ENCODE results near the gene WDR26. TPM values are rescaled to one million over a fixed set of nuclear protein-coding genes. Genes with fewer than 3 reads are reported as not detected.

Gene WDR26
- total and polyA plus RNA-seq, 9 of the 15 experiments (the other 6 are each of a cell fraction or from before 2014, with no cell fraction given), result 11.5 to 66.0 (median 39.8) TPM

DNA sequence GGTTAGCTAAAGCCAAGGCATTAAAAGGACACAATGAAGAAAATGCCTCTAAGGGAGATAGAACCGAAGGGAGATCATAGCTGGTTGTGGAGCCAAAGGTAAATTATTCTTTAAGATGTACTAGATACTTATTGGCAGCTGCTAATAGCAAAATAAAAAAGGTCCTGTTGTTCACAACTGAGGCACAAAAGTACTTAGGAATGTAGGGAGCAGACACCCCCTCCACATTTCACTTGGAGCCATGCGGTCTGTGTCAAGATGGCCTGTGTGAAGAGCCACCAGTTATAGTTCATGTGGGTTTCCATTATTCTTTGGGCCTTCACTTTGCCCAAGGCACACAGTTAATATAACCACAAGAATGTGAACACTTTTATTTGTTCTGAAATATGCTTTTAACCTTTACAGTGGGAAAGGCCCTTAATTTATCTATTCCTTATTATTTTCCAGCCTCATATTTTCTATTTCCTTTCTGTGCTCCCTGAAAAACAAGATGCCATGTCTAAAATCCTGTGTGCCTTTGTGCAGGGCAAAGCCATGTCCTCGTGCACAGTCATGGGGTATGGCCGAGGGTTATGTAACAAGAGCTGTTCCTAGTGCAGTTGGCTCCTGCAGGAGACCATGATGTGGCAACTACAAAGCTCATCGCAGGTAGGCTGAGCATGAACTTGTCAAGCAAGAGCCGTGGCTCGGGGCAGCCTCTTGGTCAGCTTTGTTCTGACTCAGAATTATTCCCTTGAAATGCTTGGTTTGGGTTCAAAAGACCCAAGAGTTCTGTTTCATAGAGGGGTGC, 16.2 kb upstream of the WDR26 start:
- Histone ChIP-seq H3K4me3 (no peak overlapping the region), H3K36me3 (ENCODE audit: control insufficient read depth, insufficient read depth, low read length) (peaks cover 7% of the 10 kb centered on the region; the same call in 2 of the 3 replicates), H4K20me1 (replicated peaks; ENCODE audit: control insufficient read depth, insufficient read depth, low read length) (no peaks in the 10 kb centered on the region), H3K79me2 (ENCODE audit: control insufficient read depth, insufficient read depth, low read length) (no peaks in the 10 kb centered on the region), H3K4me2 (ENCODE audit: insufficient read depth, low read length) (no peak overlapping the region), H3K9me1 (ENCODE audit: control insufficient read depth, insufficient read depth, low read length) (no peaks in the 10 kb centered on the region), H3K4me1 (replicated peaks in 1 of 2; ENCODE audit: control insufficient read depth in 2 of 2, insufficient read depth in 2 of 2, low read length in 2 of 2) (no peaks in the 10 kb centered on the region), H2AFZ (ENCODE audit: low read depth, low read length) (no peak overlapping the region), H3K9me3 (replicated peaks; ENCODE audit: control insufficient read depth, insufficient read depth, low read depth, low read length) (no peaks in the 10 kb centered on the region), H3K9ac (ENCODE audit: insufficient read depth in 1 of 2, low read depth in 2 of 2, low read length in 2 of 2) (no peak overlapping the region), H3K27ac (ENCODE audit: extremely low read depth, low read depth, low read length) (no peak overlapping the region), H3K27me3 (ENCODE audit: control insufficient read depth in 2 of 2, insufficient read depth in 2 of 2, low read length in 2 of 2) (no peaks in the 10 kb centered on the region)
- in situ Hi-C loops (cut with MboI) (loop anchor here (10.0 kb wide), 1 partner anchor 336 kb away; the partner anchor contains the start of gene FBXO28), intact Hi-C loops (cut with micrococcal nuclease) (no loop called here)
- ChIA-PET POLR2A (interaction anchor here (0.5 to 1.9 kb wide), 5 partner anchors 9 to 446 kb away, joined by 3 to 8 read pairs (median 3); no protein-coding TSS in a partner anchor), CTCF (ENCODE audit: low intra/inter-chr PET ratio) (no interaction called here)
- FAIRE-seq (no peak), ATAC-seq (no peak), DNase-seq (ENCODE audit: extremely low read depth in 1 of 4, low spot score in 3 of 4) (no peak)
- WGBS (ENCODE audit: insufficient coverage, low coverage, missing lambda C conversion rate), result 84% methylated on average over 7 of the region's 7 CpGs
- BruUV-seq (replicated peaks), result no TSS peak
- TF ChIP-seq, protein P1, sequence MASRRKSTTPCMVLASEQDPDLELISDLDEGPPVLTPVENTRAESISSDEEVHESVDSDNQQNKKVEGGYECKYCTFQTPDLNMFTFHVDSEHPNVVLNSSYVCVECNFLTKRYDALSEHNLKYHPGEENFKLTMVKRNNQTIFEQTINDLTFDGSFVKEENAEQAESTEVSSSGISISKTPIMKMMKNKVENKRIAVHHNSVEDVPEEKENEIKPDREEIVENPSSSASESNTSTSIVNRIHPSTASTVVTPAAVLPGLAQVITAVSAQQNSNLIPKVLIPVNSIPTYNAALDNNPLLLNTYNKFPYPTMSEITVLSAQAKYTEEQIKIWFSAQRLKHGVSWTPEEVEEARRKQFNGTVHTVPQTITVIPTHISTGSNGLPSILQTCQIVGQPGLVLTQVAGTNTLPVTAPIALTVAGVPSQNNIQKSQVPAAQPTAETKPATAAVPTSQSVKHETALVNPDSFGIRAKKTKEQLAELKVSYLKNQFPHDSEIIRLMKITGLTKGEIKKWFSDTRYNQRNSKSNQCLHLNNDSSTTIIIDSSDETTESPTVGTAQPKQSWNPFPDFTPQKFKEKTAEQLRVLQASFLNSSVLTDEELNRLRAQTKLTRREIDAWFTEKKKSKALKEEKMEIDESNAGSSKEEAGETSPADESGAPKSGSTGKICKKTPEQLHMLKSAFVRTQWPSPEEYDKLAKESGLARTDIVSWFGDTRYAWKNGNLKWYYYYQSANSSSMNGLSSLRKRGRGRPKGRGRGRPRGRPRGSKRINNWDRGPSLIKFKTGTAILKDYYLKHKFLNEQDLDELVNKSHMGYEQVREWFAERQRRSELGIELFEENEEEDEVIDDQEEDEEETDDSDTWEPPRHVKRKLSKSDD (conservative IDR thresholded peaks at IDR 0.05; ENCODE audit: low read length), result no peak
- TF ChIP-seq, protein P2, sequence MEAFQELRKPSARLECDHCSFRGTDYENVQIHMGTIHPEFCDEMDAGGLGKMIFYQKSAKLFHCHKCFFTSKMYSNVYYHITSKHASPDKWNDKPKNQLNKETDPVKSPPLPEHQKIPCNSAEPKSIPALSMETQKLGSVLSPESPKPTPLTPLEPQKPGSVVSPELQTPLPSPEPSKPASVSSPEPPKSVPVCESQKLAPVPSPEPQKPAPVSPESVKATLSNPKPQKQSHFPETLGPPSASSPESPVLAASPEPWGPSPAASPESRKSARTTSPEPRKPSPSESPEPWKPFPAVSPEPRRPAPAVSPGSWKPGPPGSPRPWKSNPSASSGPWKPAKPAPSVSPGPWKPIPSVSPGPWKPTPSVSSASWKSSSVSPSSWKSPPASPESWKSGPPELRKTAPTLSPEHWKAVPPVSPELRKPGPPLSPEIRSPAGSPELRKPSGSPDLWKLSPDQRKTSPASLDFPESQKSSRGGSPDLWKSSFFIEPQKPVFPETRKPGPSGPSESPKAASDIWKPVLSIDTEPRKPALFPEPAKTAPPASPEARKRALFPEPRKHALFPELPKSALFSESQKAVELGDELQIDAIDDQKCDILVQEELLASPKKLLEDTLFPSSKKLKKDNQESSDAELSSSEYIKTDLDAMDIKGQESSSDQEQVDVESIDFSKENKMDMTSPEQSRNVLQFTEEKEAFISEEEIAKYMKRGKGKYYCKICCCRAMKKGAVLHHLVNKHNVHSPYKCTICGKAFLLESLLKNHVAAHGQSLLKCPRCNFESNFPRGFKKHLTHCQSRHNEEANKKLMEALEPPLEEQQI (IDR thresholded peaks at IDR 0.05), result no peak
- TF ChIP-seq TCF7L2 (IDR thresholded peaks at IDR 0.05; ENCODE audit: low read depth, low read length), result no peak
- TF ChIP-seq SMARCE1 (IDR thresholded peaks at IDR 0.05), result no peak
- TF ChIP-seq POLR3G (IDR thresholded peaks at IDR 0.05; ENCODE audit: extremely low read depth, insufficient read length, insufficient replicate concordance), result no peak
- TF ChIP-seq CEBPG (CRISPR knock-in tag; IDR thresholded peaks at IDR 0.05), result no peak
- TF ChIP-seq CEBPG (tag; conservative IDR thresholded peaks at IDR 0.05 in 1 of 2, IDR thresholded peaks at IDR 0.05 in 1 of 2), result no peak
- no peak for TF ChIP-seq ADNP (tag; IDR thresholded peaks at IDR 0.05)
- TF ChIP-seq ZNF384 (IDR thresholded peaks at IDR 0.05; ENCODE audit: low read depth, low read length), result no peak
- no peak for TF ChIP-seq TCFL5 (CRISPR knock-in tag; conservative IDR thresholded peaks at IDR 0.05)
- TF ChIP-seq FOXA1 (IDR thresholded peaks at IDR 0.05; ENCODE audit: borderline replicate concordance), result no peak
- TF ChIP-seq, protein P3, sequence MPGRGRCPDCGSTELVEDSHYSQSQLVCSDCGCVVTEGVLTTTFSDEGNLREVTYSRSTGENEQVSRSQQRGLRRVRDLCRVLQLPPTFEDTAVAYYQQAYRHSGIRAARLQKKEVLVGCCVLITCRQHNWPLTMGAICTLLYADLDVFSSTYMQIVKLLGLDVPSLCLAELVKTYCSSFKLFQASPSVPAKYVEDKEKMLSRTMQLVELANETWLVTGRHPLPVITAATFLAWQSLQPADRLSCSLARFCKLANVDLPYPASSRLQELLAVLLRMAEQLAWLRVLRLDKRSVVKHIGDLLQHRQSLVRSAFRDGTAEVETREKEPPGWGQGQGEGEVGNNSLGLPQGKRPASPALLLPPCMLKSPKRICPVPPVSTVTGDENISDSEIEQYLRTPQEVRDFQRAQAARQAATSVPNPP (IDR thresholded peaks at IDR 0.05; ENCODE audit: borderline replicate concordance, insufficient read depth, insufficient read length), result no peak
- no peak for TF ChIP-seq NCOA2 (IDR thresholded peaks at IDR 0.05; ENCODE audit: partially characterized antibody in 2 of 2)
- TF ChIP-seq CC2D1A (IDR thresholded peaks at IDR 0.05), result no peak
- no peak for TF ChIP-seq ZBTB8A (IDR thresholded peaks at IDR 0.05; ENCODE audit: partially characterized antibody)
- no peak for TF ChIP-seq ARNT (IDR thresholded peaks at IDR 0.05)

All from K562 (cell line).